ENCODE results near the gene TBX10. TPM values are rescaled to one million over a fixed set of nuclear protein-coding genes. Genes with fewer than 3 reads are reported as not detected.

Gene TBX10
- total and polyA plus RNA-seq, 12 donors, result not detected

- H3K4me1 ChIP-seq (replicated peaks in 1 of 2), result peaks cover 4 to 10% of the 10 kb centered on the region in 2 donors
- no peaks in the 10 kb centered on the region for H3K27me3 ChIP-seq
- TF ChIP-seq CTCF (IDR thresholded peaks at IDR 0.05) (no peak), POLR2A (IDR thresholded peaks at IDR 0.05) (peak; percentile 7 to 21)
- peak overlapping the region in 2 of 4 donors; percentile 58 to 80 for H3K4me3 ChIP-seq
- peak overlapping the region; percentile 81 to 96 (median 95) for H3K27ac ChIP-seq
- intact Hi-C loops (cut with DNase I), result no loop called here
- H3K36me3 ChIP-seq (replicated peaks in 1 of 2), result peaks cover 0 to 8% of the 10 kb centered on the region in 2 donors
- WGBS, 4 donors, result 15 to 30% (median 17%) methylated on average over 17 to 33 of the region's 33 CpGs
- DNase-seq, result peak; percentile 81 to 89 (median 85)
- H3K9me3 ChIP-seq (replicated peaks in 1 of 3), result no peaks in the 10 kb centered on the region
These were observed 55.2 kb downstream of the TBX10 start for GRCh38 chr11:67584205-67584880.

DNA sequence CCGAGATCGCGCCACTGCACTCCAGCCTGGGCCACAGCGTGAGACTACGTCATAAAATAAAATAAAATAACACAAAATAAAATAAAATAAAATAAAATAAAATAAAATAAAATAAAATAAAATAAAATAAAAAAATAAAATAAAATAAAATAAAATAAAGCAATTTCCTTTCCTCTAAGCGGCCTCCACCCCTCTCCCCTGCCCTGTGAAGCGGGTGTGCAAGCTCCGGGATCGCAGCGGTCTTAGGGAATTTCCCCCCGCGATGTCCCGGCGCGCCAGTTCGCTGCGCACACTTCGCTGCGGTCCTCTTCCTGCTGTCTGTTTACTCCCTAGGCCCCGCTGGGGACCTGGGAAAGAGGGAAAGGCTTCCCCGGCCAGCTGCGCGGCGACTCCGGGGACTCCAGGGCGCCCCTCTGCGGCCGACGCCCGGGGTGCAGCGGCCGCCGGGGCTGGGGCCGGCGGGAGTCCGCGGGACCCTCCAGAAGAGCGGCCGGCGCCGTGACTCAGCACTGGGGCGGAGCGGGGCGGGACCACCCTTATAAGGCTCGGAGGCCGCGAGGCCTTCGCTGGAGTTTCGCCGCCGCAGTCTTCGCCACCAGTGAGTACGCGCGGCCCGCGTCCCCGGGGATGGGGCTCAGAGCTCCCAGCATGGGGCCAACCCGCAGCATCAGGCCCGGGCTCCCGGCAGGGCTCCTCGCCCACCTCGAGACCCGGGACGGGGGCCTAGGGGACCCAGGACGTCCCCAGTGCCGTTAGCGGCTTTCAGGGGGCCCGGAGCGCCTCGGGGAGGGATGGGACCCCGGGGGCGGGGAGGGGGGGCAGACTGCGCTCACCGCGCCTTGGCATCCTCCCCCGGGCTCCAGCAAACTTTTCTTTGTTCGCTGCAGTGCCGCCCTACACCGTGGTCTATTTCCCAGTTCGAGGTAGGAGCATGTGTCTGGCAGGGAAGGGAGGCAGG lies 56.0 kb downstream of the TBX10 start, which contains the start of gene GSTP1:
Gene GSTP1 (plus strand): TSS at position 566 of the 958 bp plus-strand sequence. CDS start 32 bp downstream, at position 598.
- intact Hi-C loops (cut with DNase I), result no loop called here
- Histone ChIP-seq H3K4me3 (peak within 1 kb of the TSS in 2 of 4 donors; percentile 58 to 80), H3K27ac (peak within 1 kb of the TSS; percentile 81 to 96 (median 95)), H3K9me3 (replicated peaks in 1 of 3) (no peaks in the 10 kb centered on the region), H3K27me3 (no peaks in the 10 kb centered on the region), H3K36me3 (replicated peaks in 1 of 2) (peaks cover 0 to 8% of the 10 kb centered on the region in 2 donors), H3K4me1 (replicated peaks in 1 of 2) (peaks cover 4 to 10% of the 10 kb centered on the region in 2 donors)
- WGBS, 4 donors, result 2 to 5% (median 2%) methylated on average over 27 to 81 of the region's 81 CpGs
- TF ChIP-seq CTCF (IDR thresholded peaks at IDR 0.05), result peak; percentile 21 to 88 (median 55)
- peak; percentile 82 to 87 for TF ChIP-seq POLR2A (IDR thresholded peaks at IDR 0.05)
- peak; percentile 86 to 93 (median 90) for DNase-seq

DNA sequence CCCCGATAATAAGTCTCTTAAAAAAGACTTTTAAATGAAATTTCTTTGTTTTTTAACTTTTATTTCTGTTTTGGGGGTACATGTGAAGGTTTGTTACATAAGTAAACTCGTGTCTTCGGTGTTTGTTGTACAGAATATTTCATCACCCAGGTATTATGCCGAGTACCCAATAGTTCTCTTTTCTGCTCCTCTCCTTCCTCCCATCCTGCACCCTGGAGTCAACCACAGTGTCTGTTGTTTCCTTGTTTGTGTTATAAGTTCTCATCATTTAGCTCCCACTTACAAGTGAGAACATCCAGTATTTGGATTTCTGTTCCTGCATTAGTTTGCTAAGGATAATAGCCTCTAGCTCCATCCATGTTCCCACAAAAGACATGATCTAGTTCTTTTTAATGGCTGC lies 57.6 kb downstream of the TBX10 start:
- no peaks in the 10 kb centered on the region for H3K9me3 ChIP-seq (replicated peaks in 1 of 3)
- WGBS, 4 donors, result 72 to 77% (median 76%) methylated on average over 4 of the region's 4 CpGs
- peaks cover 0 to 8% of the 10 kb centered on the region in 2 donors for H3K36me3 ChIP-seq (replicated peaks in 1 of 2)
- H3K4me1 ChIP-seq (replicated peaks in 1 of 2), result peaks cover 4 to 10% of the 10 kb centered on the region in 2 donors
- no peak overlapping the region for H3K27ac ChIP-seq
- H3K27me3 ChIP-seq, result peaks cover 6% of the 10 kb centered on the region
- H3K4me3 ChIP-seq, result no peak overlapping the region
- intact Hi-C loops (cut with DNase I), result no loop called here
- TF ChIP-seq POLR2A (IDR thresholded peaks at IDR 0.05) (no peak), CTCF (IDR thresholded peaks at IDR 0.05) (no peak)
- no peak for DNase-seq

DNA sequence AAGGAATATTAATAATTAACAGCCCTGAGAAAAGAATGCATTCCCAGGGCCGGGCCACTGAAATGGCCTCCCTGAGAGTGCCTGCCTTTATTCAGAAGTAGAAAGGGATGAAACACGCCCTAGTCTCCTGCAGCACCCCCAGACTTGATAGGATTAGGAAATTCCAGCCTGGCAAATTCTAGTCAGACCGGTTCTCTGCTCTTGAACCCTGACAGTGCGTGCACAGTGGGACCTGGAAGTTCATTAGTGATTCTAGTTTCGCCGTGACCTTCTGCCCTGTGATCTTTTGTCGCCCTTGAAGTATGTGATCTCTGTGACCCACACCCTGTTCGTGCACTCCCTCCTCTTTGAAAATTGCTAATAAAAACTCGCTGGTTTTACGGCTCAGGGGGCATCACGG lies 58.1 kb downstream of the TBX10 start:
- Histone ChIP-seq H3K27me3 (peaks cover 6% of the 10 kb centered on the region), H3K9me3 (replicated peaks in 1 of 3) (no peaks in the 10 kb centered on the region), H3K27ac (no peak overlapping the region), H3K36me3 (replicated peaks in 1 of 2) (peaks cover 0 to 8% of the 10 kb centered on the region in 2 donors), H3K4me3 (no peak overlapping the region), H3K4me1 (replicated peaks in 1 of 2) (peaks cover 4 to 10% of the 10 kb centered on the region in 2 donors)
- no peak for TF ChIP-seq POLR2A (IDR thresholded peaks at IDR 0.05)
- no peak for TF ChIP-seq CTCF (IDR thresholded peaks at IDR 0.05)
- WGBS, 4 donors, result 59 to 66% (median 61%) methylated on average over 11 of the region's 11 CpGs
- DNase-seq, result no peak
- intact Hi-C loops (cut with DNase I), result no loop called here
